ENCODE data around the gene COL18A1. TPM values are rescaled to one million over a fixed set of nuclear protein-coding genes. Genes with fewer than 3 reads are reported as not detected.

The COL18A1 gene
- total RNA-seq, 1 experiment from 2014 or later: 77.0 TPM

GRCh38 chr21:45509566-45510465 is 104.9 kb downstream of the COL18A1 start:
- no TSS peak for BruUV-seq (replicated peaks)
- H4K20me1 ChIP-seq (ENCODE audit: low read length): no peaks in the 10 kb centered on the region

GRCh38 chr21:45510466-45510955 is 105.5 kb downstream of the COL18A1 start:
- no peak overlapping the region for H3K27ac ChIP-seq (ENCODE audit: low read length)
- ChIA-PET CTCF (no interaction called here), POLR2A (ENCODE audit: unreplicated experiment) (no interaction called here)
- H3K79me2 ChIP-seq (ENCODE audit: low read length): no peaks in the 10 kb centered on the region
- H3K4me2 ChIP-seq (ENCODE audit: low read length): no peak overlapping the region
- no peaks in the 10 kb centered on the region for H3K9me2 ChIP-seq (replicated peaks; ENCODE audit: low read length)
- TF ChIP-seq EZH2 (IDR thresholded peaks at IDR 0.05; ENCODE audit: low read length, unreplicated experiment): no peak
- no peak overlapping the region for H2AFZ ChIP-seq (ENCODE audit: low read length)
- H3K9ac ChIP-seq (ENCODE audit: low read length): no peak overlapping the region
- H3K9me3 ChIP-seq (ENCODE audit: low read length): no peaks in the 10 kb centered on the region
- H3K36me3 ChIP-seq (ENCODE audit: low read depth, low read length): peaks cover 5% of the 10 kb centered on the region; the same call in 1 of the 2 replicates
- H3K4me1 ChIP-seq (ENCODE audit: insufficient read depth, low read length): peaks cover 33% of the 10 kb centered on the region
- ATAC-seq (no peak), DNase-seq (no peak)
- H3K4me3 ChIP-seq (ENCODE audit: low read length): no peak overlapping the region
- H4K20me1 ChIP-seq (ENCODE audit: low read length): no peaks in the 10 kb centered on the region
- no peaks in the 10 kb centered on the region for H3F3A ChIP-seq (ENCODE audit: low read length, unreplicated experiment)
- BruUV-seq (replicated peaks): no TSS peak
- H3K27me3 ChIP-seq (ENCODE audit: low read length): no peaks in the 10 kb centered on the region
- intact Hi-C loops (cut with micrococcal nuclease): no loop called here

More at GRCh38 chr21:45509566-45510465, 104.9 kb downstream of the COL18A1 start:
- DNase-seq: no peak
- H3K36me3 ChIP-seq (ENCODE audit: low read depth, low read length): peaks cover 5% of the 10 kb centered on the region; the same call in 1 of the 2 replicates
- ChIA-PET POLR2A (ENCODE audit: unreplicated experiment) (no interaction called here), CTCF (no interaction called here)
- no peaks in the 10 kb centered on the region for H3F3A ChIP-seq (ENCODE audit: low read length, unreplicated experiment)
- intact Hi-C loops (cut with micrococcal nuclease): no loop called here
- TF ChIP-seq CTCF (conservative IDR thresholded peaks at IDR 0.05; ENCODE audit: low read depth, low read length) (no peak; the same call in 1 of the 2 replicates), EZH2phosphoT487 (IDR thresholded peaks at IDR 0.05; ENCODE audit: borderline replicate concordance, low read length) (no peak), EZH2 (IDR thresholded peaks at IDR 0.05; ENCODE audit: low read length, unreplicated experiment) (no peak)
- ATAC-seq: no peak
- H2AFZ ChIP-seq (ENCODE audit: low read length): no peak overlapping the region
- no peaks in the 10 kb centered on the region for H3K9me2 ChIP-seq (replicated peaks; ENCODE audit: low read length)
- H3K4me3 ChIP-seq (ENCODE audit: low read length): no peak overlapping the region
- H3K4me1 ChIP-seq (ENCODE audit: insufficient read depth, low read length): peaks cover 26% of the 10 kb centered on the region
- H3K9me3 ChIP-seq (ENCODE audit: low read length): no peaks in the 10 kb centered on the region
- H3K27me3 ChIP-seq (ENCODE audit: low read length): no peaks in the 10 kb centered on the region
- no peak overlapping the region for H3K27ac ChIP-seq (ENCODE audit: low read length)
- no peak overlapping the region for H3K9ac ChIP-seq (ENCODE audit: low read length)
- no peak overlapping the region for H3K4me2 ChIP-seq (ENCODE audit: low read length)
- no peaks in the 10 kb centered on the region for H3K79me2 ChIP-seq (ENCODE audit: low read length)

GRCh38 chr21:45511007-45511406 is 106.0 kb downstream of the COL18A1 start:
- DNase-seq (no peak), ATAC-seq (no peak)
- Histone ChIP-seq H4K20me1 (ENCODE audit: low read length) (no peaks in the 10 kb centered on the region), H3F3A (ENCODE audit: low read length, unreplicated experiment) (no peaks in the 10 kb centered on the region), H3K4me3 (ENCODE audit: low read length) (no peak overlapping the region), H3K4me2 (ENCODE audit: low read length) (no peak overlapping the region), H3K27me3 (ENCODE audit: low read length) (no peaks in the 10 kb centered on the region), H3K36me3 (ENCODE audit: low read depth, low read length) (peaks cover 5% of the 10 kb centered on the region; the same call in 1 of the 2 replicates), H3K9me3 (ENCODE audit: low read length) (no peaks in the 10 kb centered on the region), H3K9ac (ENCODE audit: low read length) (no peak overlapping the region), H3K27ac (ENCODE audit: low read length) (no peak overlapping the region), H2AFZ (ENCODE audit: low read length) (no peak overlapping the region), H3K4me1 (ENCODE audit: insufficient read depth, low read length) (peaks cover 34% of the 10 kb centered on the region), H3K79me2 (ENCODE audit: low read length) (no peaks in the 10 kb centered on the region), H3K9me2 (replicated peaks; ENCODE audit: low read length) (no peaks in the 10 kb centered on the region)
- CTCF ChIA-PET: no interaction called here
- TF ChIP-seq EZH2 (IDR thresholded peaks at IDR 0.05; ENCODE audit: low read length, unreplicated experiment) (no peak), CTCF (conservative IDR thresholded peaks at IDR 0.05; ENCODE audit: low read depth, low read length) (no peak), EZH2phosphoT487 (IDR thresholded peaks at IDR 0.05; ENCODE audit: borderline replicate concordance, low read length) (no peak)
- intact Hi-C loops (cut with micrococcal nuclease): no loop called here
- POLR2A ChIA-PET (ENCODE audit: unreplicated experiment): no interaction called here
- BruUV-seq (replicated peaks): no TSS peak
